HuH-7.5 (cell line): ENCODE measurements around the gene ZNF544.
"Not testable (repeated sequence)": the region's sequence is repeated elsewhere in the genome, so short reads cannot be mapped to it uniquely, and the experiment has no call there.

ENCODE experiments used
- DNase-seq: peaks from one replicate; pipeline ENCODE4 v3.0.0; 2011; ENCODE audit warnings: low spot score

The ZNF544 gene

DNA sequence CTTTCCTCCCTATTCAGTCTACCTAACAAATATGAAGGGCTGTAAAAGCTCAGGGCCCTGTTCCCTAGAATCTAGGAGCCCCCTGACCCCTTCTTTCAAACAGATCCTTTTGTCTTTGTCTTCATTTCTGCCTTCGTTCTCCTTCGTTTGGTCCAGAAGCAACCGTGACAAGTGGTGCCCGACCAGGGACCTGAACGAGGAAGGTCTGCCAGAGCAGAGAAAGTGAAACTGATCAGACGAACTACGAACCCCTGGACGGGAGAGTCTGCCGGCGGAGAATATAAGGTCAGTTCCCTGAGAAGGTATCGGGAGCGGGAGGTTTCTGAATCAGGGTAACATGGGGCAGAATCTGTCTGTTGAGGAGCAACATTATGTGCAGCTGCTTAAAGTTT lies 77.2 kb downstream of the ZNF544 start:
- no peak for DNase-seq

DNA sequence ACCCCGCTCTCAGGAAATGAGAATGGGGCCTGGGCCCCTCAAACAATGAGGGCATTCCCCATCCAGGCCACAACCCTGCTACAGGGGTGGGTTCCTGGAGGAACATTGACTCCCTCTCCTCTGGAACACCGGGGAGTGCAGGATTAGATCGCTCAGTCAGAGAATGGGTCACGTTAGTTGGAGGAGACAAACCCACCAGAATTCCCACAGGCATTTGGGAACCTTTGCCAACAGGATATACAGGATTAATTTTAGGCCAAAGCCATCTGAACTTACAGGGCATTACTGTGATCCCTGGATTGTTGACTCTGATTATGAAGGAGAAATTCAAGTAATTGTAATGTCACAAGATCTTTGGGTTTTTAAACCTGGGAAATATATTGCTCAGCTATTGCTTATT lies 79.0 kb downstream of the ZNF544 start:
- no peak for DNase-seq

GRCh38 chr19:58310685-58311084 lies 82.0 kb downstream of the ZNF544 start:
- not testable (repeated sequence) for DNase-seq

DNA sequence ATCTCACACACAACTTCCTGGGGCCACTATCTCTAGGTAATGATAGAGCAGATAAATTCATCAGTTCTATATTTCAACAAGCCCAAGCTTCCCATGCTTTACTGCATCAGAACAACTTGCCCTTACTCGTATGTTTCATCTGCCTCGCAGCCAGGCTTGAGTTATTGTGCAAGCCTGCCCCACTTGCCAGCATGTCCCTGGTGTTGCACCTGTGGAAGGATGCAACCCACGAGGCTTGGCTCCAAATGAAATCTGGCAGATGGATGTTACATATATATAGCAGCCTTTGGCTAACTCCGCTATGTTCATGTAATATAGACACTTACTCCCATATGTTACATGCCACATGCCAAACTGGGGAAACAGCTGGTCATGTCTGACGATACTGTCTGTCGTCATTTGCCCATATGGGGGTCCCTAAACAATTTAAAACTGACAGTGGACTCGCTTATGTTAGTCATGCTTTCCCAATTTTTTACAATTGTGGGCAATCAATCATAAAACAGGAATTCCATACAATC lies 82.7 kb downstream of the ZNF544 start:
- no peak for DNase-seq
